ENCODE data around the gene NCOR2. TPM values are rescaled to one million over a fixed set of nuclear protein-coding genes. Genes with fewer than 3 reads are reported as not detected.

Gene NCOR2
- total RNA-seq, 6 experiments from 2014 or later, result 38.1 to 87.5 (median 45.0) TPM

GRCh38 chr12:124555168-124556073 is 12.0 kb downstream of the NCOR2 start:
- WGBS (ENCODE audit: insufficient coverage, low coverage, low lambda C conversion rate, missing lambda C conversion rate), result 85% methylated on average over 11 of the region's 28 CpGs
- TF ChIP-seq CTCF (IDR thresholded peaks at IDR 0.05), result no peak
- TF ChIP-seq POLR2A (IDR thresholded peaks at IDR 0.05), result no peak
- no peaks in the 10 kb centered on the region for H3K27me3 ChIP-seq
- H3K36me3 ChIP-seq, result no peaks in the 10 kb centered on the region
- no peaks in the 10 kb centered on the region for H3K9me3 ChIP-seq
- H3K27ac ChIP-seq, result no peak overlapping the region
- ATAC-seq (no peak), DNase-seq (no peak)
- H3K4me3 ChIP-seq, result no peak overlapping the region
- intact Hi-C loops (cut with DNase I), result no loop called here
- H3K4me1 ChIP-seq, result peaks cover 0 to 10% (median 3%) of the 10 kb centered on the region in 4 donors

GRCh38 chr12:124554429-124555029 is 12.9 kb downstream of the NCOR2 start:
- no peak for DNase-seq
- 47% methylated on average over 11 of the region's 26 CpGs for WGBS (ENCODE audit: insufficient coverage, low coverage, low lambda C conversion rate, missing lambda C conversion rate)
- intact Hi-C loops (cut with DNase I), result no loop called here

GRCh38 chr12:124553862-124554428 is 13.5 kb downstream of the NCOR2 start:
- ATAC-seq (no peak), DNase-seq (no peak)

More at GRCh38 chr12:124554429-124555029, 12.9 kb downstream of the NCOR2 start:
- H3K4me3 ChIP-seq, result no peak overlapping the region
- no peak overlapping the region for H3K27ac ChIP-seq
- no peaks in the 10 kb centered on the region for H3K27me3 ChIP-seq
- peaks cover 0 to 10% (median 3%) of the 10 kb centered on the region in 4 donors for H3K4me1 ChIP-seq
- no peak for TF ChIP-seq CTCF (IDR thresholded peaks at IDR 0.05)
- no peak for TF ChIP-seq POLR2A (IDR thresholded peaks at IDR 0.05)
- peak; percentile 7 to 28 (median 16) for ATAC-seq
- H3K36me3 ChIP-seq, result no peaks in the 10 kb centered on the region
- no peaks in the 10 kb centered on the region for H3K9me3 ChIP-seq

More at GRCh38 chr12:124553862-124554428, 13.5 kb downstream of the NCOR2 start:
- TF ChIP-seq POLR2A (IDR thresholded peaks at IDR 0.05), result no peak
- TF ChIP-seq CTCF (IDR thresholded peaks at IDR 0.05), result no peak
- H3K9me3 ChIP-seq, result no peaks in the 10 kb centered on the region
- H3K4me3 ChIP-seq, result no peak overlapping the region
- 60% methylated on average over 1 of the region's 18 CpGs for WGBS (ENCODE audit: insufficient coverage, low coverage, low lambda C conversion rate, missing lambda C conversion rate)
- no peaks in the 10 kb centered on the region for H3K27me3 ChIP-seq
- intact Hi-C loops (cut with DNase I), result no loop called here
- no peak overlapping the region for H3K27ac ChIP-seq
- peaks cover 0 to 10% (median 3%) of the 10 kb centered on the region in 4 donors for H3K4me1 ChIP-seq
- no peaks in the 10 kb centered on the region for H3K36me3 ChIP-seq

All from right lobe of liver (tissue), 6 donors.